VCaP (cell line): ENCODE data around the gene COQ8B.
"Not testable (repeated sequence)": the region's sequence is repeated elsewhere in the genome, so short reads cannot be mapped to it uniquely, and the experiment has no call there.

Experiments
- H3K27ac ChIP-seq: fragments of 450-650 bp; 2 replicates; pipeline ENCODE4 v1.5.1; 2017
- CTCF ChIP-seq: fragments of 450-650 bp; conservative IDR thresholded peaks from 2 replicates; pipeline ENCODE4 v1.5.1; 2017; ENCODE audit warnings: mild to moderate bottlenecking, moderate library complexity

Gene COQ8B

GRCh38 chr19:40716482-40717324 is at the start of gene COQ8B, which contains the start of gene ITPKC:
Gene COQ8B (minus strand): TSS chr19:40716886. CDS start chr19:40714632, 2,254 bp downstream.
Gene ITPKC (plus strand): TSS chr19:40717112. CDS start chr19:40717136, 24 bp downstream.
- TF ChIP-seq CTCF, result peak; percentile 52
- peak within 1 kb of the TSS; percentile 94 for H3K27ac ChIP-seq

GRCh38 chr19:40766385-40766784 is 49.7 kb upstream of the COQ8B start:
- H3K27ac ChIP-seq, result not testable (repeated sequence)

GRCh38 chr19:40763963-40764362 is 47.3 kb upstream of the COQ8B start:
- TF ChIP-seq CTCF, result no peak
- H3K27ac ChIP-seq, result no peak overlapping the region

- H3K27ac ChIP-seq, result no peak overlapping the region
- no peak for TF ChIP-seq CTCF
These were observed 46.8 kb upstream of the COQ8B start for GRCh38 chr19:40763526-40763925.

GRCh38 chr19:40762754-40763470 is 46.2 kb upstream of the COQ8B start:
- no peak for TF ChIP-seq CTCF

GRCh38 chr19:40759352-40759751 is 42.7 kb upstream of the COQ8B start:
- no peak overlapping the region for H3K27ac ChIP-seq
- no peak for TF ChIP-seq CTCF

More at GRCh38 chr19:40762754-40763470, 46.2 kb upstream of the COQ8B start:
- no peak overlapping the region for H3K27ac ChIP-seq

- no peak for TF ChIP-seq CTCF
- H3K27ac ChIP-seq, result no peak overlapping the region
These were observed 41.8 kb upstream of the COQ8B start for GRCh38 chr19:40758491-40758890.
